Natural killer cell (primary cell): ENCODE data around the gene SIRT4. TPM values are rescaled to one million over a fixed set of nuclear protein-coding genes. Genes with fewer than 3 reads are reported as not detected.

ENCODE experiments used
- ATAC-seq, 3 donors: fragments of 150-1000 bp in 2 of 3; fragments of 200-7000 bp in 1 of 3; cut with Tn5 transposase; 1 replicate in 1 of 3; 2 replicates in 2 of 3; pipeline ENCODE4 v1.10.0; 2021; ENCODE audit warnings: mild to moderate bottlenecking in 2 of 3, moderate library complexity in 2 of 3
- DNase-seq, 2 donors: peaks; one replicate each; pipeline versions ENCODE4 v3.0.0 to v3.0.0-alpha.2; 2013 to 2021; ENCODE audit warnings: mixed read lengths in 1 of 2
- H3K27ac ChIP-seq: one replicate; pipeline ENCODE4 v1.5.1; 2013; ENCODE audit warnings: mild to moderate bottlenecking, low read length
- H3K27me3 ChIP-seq: one replicate; pipeline ENCODE4 v1.6.1; 2013; ENCODE audit warnings: low read length; ENCODE audit not compliant: control insufficient read depth, insufficient read depth
- H3K36me3 ChIP-seq: one replicate; pipeline ENCODE4 v1.6.1; 2013; ENCODE audit warnings: low read length; ENCODE audit not compliant: control insufficient read depth, insufficient read depth
- H3K4me1 ChIP-seq: one replicate; pipeline ENCODE4 v1.6.1; 2013; ENCODE audit warnings: low read length; ENCODE audit not compliant: control insufficient read depth, insufficient read depth
- H3K4me3 ChIP-seq: one replicate; pipeline ENCODE4 v1.5.1; 2013; ENCODE audit warnings: low read length
- H3K9me3 ChIP-seq: one replicate; pipeline ENCODE4 v1.6.1; 2013; ENCODE audit warnings: low read length; ENCODE audit not compliant: control insufficient read depth, insufficient read depth
- H3K27ac Mint-ChIP-seq, 2 donors: one replicate each; pipeline ENCODE4 v1.8.0; 2022; ENCODE audit warnings: mild to moderate bottlenecking in 2 of 2, mixed read lengths in 2 of 2, moderate library complexity in 1 of 2
- H3K27me3 Mint-ChIP-seq, 2 donors: one replicate each; pipeline ENCODE4 v1.8.0; 2022; ENCODE audit warnings: low read depth in 2 of 2, mixed read lengths in 2 of 2
- H3K36me3 Mint-ChIP-seq: one replicate; pipeline ENCODE4 v1.8.0; 2022; ENCODE audit warnings: mixed read lengths
- H3K4me1 Mint-ChIP-seq, 2 donors: one replicate each; pipeline ENCODE4 v1.8.0; 2022; ENCODE audit warnings: mixed read lengths in 2 of 2
- H3K4me3 Mint-ChIP-seq: one replicate; pipeline ENCODE4 v1.8.0; 2022; ENCODE audit warnings: mild to moderate bottlenecking, moderate library complexity, mixed read lengths
- H3K9me3 Mint-ChIP-seq, 2 donors: one replicate each; pipeline ENCODE4 v1.8.0; 2022; ENCODE audit warnings: mixed read lengths in 2 of 2
- WGBS: methylation state at CpG from one replicate; pipeline ENCODE4 v1.1.7; 2013; ENCODE audit warnings: missing lambda C conversion rate; ENCODE audit not compliant: insufficient coverage; 5-methylcytosine and 5-hydroxymethylcytosine counted together
- intact Hi-C: fragments of 100-400 bp; cut with micrococcal nuclease; formaldehyde crosslinking; loops from one replicate; pipeline ENCODE4 v1.14.2; 2022
- total RNA-seq, 4 donors: library from RNA; stranded (reverse); fragments of 120-200 nt in 1 of 4; gene quantifications; one replicate each; pipeline versions ENCODE4 v1.2.3 to v1.2.4, GENCODE V29; 2013 to 2022
- TF ChIP-seq, protein P1 (sequence below): fragments of 200-600 bp; IDR thresholded peaks from one replicate; pipeline ENCODE4 v1.8.0; 2022; ENCODE audit warnings: antibody characterized with exemption

Gene SIRT4
- total RNA-seq, 3 donors from 2014 or later (not counting 1 experiment from before 2014, with no cell fraction given), result 2.0 to 2.1 (median 2.1) TPM

DNA sequence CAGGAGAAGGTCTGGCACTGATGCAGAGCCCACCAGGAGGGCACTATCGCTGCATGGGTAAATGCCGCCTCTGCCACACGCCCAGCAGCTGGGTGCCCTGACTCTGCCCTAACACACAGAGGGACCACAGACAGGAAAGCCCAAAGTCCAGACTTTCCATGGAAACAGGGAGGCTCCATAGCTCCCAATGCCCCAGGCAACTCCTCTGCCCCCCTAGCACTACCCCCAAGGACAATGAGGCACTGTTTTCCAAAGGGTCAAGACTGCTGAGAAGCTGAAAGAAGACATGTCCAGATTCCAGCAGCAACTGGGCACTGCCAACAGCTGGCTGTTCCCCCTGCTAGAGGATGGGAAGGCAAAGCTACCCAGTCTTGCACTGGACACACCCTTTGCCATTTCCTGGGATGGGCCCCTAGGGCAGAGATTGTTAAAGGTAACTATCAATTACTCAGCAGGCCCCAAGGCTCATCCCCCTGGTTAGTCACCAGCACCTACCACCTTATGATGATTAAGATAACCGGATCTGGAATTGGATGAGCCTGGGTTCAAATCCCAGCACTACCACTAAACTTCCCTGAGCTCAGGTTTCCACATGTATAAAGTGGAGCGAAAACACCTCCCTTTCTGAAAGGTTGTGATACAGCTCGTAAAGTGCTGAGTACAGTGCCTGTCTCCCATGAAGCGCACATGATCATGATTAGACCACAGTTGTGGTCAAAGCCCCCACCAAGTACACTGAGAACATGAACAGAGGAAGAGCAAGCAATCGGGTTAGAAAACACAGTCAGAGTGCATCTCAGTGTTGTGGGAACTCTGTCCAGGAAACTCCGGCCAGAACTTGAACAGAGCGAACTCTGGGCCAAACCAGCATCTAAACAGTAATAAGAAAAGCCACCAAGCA, 39.9 kb upstream of the SIRT4 start:
- H3K4me1 Mint-ChIP-seq, result peaks cover 79 to 81% of the 10 kb centered on the region in 2 donors
- intact Hi-C loops, result loop anchor here (1.0 kb wide), 2 partner anchors 10 to 26 kb away; no protein-coding TSS in a partner anchor
- 38% methylated on average over 10 of the region's 10 CpGs for WGBS
- H3K36me3 ChIP-seq, result peaks cover 2% of the 10 kb centered on the region
- H3K4me3 Mint-ChIP-seq, result peak overlapping the region; percentile 94
- H3K4me3 ChIP-seq, result peak overlapping the region; percentile 80
- TF ChIP-seq, protein P1, sequence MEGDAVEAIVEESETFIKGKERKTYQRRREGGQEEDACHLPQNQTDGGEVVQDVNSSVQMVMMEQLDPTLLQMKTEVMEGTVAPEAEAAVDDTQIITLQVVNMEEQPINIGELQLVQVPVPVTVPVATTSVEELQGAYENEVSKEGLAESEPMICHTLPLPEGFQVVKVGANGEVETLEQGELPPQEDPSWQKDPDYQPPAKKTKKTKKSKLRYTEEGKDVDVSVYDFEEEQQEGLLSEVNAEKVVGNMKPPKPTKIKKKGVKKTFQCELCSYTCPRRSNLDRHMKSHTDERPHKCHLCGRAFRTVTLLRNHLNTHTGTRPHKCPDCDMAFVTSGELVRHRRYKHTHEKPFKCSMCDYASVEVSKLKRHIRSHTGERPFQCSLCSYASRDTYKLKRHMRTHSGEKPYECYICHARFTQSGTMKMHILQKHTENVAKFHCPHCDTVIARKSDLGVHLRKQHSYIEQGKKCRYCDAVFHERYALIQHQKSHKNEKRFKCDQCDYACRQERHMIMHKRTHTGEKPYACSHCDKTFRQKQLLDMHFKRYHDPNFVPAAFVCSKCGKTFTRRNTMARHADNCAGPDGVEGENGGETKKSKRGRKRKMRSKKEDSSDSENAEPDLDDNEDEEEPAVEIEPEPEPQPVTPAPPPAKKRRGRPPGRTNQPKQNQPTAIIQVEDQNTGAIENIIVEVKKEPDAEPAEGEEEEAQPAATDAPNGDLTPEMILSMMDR, result no peak
- peaks cover 84% of the 10 kb centered on the region for H3K4me1 ChIP-seq
- no peaks in the 10 kb centered on the region for H3K9me3 Mint-ChIP-seq
- DNase-seq (peak in 1 of 2 donors; percentile 55), ATAC-seq (peak; percentile 15 to 47 (median 34))
- no peaks in the 10 kb centered on the region for H3K27me3 Mint-ChIP-seq
- no peaks in the 10 kb centered on the region for H3K9me3 ChIP-seq
- H3K27me3 ChIP-seq, result no peaks in the 10 kb centered on the region
- H3K36me3 Mint-ChIP-seq, result peaks cover 8% of the 10 kb centered on the region
- H3K27ac Mint-ChIP-seq, result peak overlapping the region; percentile 93 to 94
- H3K27ac ChIP-seq, result peak overlapping the region; percentile 75

DNA sequence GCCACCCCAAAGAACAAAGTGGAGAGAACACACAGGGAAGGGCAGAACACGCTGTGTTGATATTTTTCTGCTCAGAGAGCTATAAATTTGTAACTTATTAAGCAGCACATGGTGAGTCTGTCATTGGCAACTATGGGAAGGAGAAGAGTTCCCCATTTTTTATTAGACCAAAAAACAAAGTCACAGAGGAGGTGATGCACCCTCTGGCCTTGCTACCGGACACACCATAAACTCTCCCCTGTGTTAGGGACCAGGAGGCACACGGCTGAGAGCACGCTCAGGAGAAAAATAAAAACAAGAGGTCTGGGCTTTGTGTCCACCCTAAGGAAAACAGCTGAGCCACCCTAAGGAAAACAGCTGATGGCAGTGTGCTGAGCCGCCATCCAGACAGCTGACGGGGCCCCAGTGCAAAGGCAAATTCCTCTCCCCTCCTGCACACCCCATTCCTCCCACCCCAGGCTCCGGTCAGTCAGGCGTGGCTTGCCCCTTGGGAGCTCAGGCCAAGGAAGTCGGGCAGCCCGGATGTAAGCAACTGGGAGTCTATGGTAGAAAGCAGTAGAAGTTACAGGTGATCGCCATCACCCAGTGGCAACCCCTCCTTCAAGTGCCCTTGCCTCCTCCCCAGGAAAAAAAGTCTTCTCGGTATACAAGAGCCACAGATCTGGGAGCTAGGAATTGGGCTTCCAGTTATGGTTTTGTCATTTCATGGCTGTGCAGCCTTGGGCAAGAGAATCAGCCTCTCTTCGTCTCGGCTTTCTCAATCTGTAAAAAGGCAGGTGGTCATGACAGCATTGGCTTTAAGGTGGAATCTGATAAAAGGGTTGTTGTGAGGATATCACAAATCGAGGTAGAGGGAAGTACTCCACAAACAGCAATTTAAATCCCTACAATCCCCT, 39.0 kb upstream of the SIRT4 start:
- peaks cover 75% of the 10 kb centered on the region for H3K4me1 ChIP-seq
- H3K36me3 Mint-ChIP-seq, result peaks cover 8% of the 10 kb centered on the region
- TF ChIP-seq, protein P1, result no peak
- H3K9me3 ChIP-seq, result no peaks in the 10 kb centered on the region
- no peaks in the 10 kb centered on the region for H3K27me3 Mint-ChIP-seq
- no peaks in the 10 kb centered on the region for H3K27me3 ChIP-seq
- peak overlapping the region; percentile 94 for H3K4me3 Mint-ChIP-seq
- no peak for ATAC-seq
- no peak for DNase-seq
- H3K27ac Mint-ChIP-seq, result peak overlapping the region; percentile 93 to 94
- peaks cover 70 to 72% of the 10 kb centered on the region in 2 donors for H3K4me1 Mint-ChIP-seq
- peak overlapping the region; percentile 80 for H3K4me3 ChIP-seq
- H3K27ac ChIP-seq, result peak overlapping the region; percentile 75
- 57% methylated on average over 14 of the region's 15 CpGs for WGBS
- no peaks in the 10 kb centered on the region for H3K9me3 Mint-ChIP-seq
- peaks cover 2% of the 10 kb centered on the region for H3K36me3 ChIP-seq
- intact Hi-C loops, result loop anchor here (1.0 kb wide), 2 partner anchors 11 to 27 kb away; no protein-coding TSS in a partner anchor

DNA sequence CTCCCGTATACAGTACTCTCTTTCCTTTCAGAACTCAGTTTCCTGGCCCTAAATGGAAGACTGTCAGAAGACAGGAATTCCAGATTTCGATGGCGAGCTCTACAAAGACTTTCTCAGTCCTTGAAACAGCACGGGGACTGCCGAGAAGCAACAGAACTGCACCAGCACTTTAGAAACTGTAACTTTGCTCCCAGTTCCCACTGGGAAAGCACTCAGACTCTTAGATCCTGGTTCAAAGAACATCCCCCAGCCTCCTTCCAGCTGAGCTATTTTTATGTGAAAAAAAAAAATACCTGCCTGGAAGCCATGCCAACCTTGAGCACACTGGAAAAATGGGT, 38.4 kb upstream of the SIRT4 start:
- Histone ChIP-seq H3K4me3 (peak overlapping the region; percentile 80), H3K9me3 (no peaks in the 10 kb centered on the region), H3K27ac (peak overlapping the region; percentile 75), H3K4me1 (peaks cover 68% of the 10 kb centered on the region), H3K36me3 (peaks cover 2% of the 10 kb centered on the region), H3K27me3 (no peaks in the 10 kb centered on the region)
- H3K4me3 Mint-ChIP-seq, result peak overlapping the region; percentile 94
- TF ChIP-seq, protein P1, result no peak
- no peaks in the 10 kb centered on the region for H3K27me3 Mint-ChIP-seq
- WGBS, result 74% methylated on average over 5 of the region's 5 CpGs
- no peak for ATAC-seq
- peaks cover 8% of the 10 kb centered on the region for H3K36me3 Mint-ChIP-seq
- H3K27ac Mint-ChIP-seq, result peak overlapping the region; percentile 93 to 94
- intact Hi-C loops, result no loop called here
- H3K9me3 Mint-ChIP-seq, result no peaks in the 10 kb centered on the region
- DNase-seq, result no peak
- H3K4me1 Mint-ChIP-seq, result peaks cover 64 to 66% of the 10 kb centered on the region in 2 donors
